GM12875 (cell line): ENCODE results near the gene RGS6.

Experiments used
- H3K4me3 ChIP-seq: one replicate; pipeline ENCODE4 v1.5.1; 2011; ENCODE audit warnings: low read depth, low read length, control low read depth
- TF ChIP-seq, protein P1 (sequence below): IDR thresholded peaks from 2 replicates; pipeline ENCODE4 v1.5.1; 2011; ENCODE audit warnings: low read depth, mild to moderate bottlenecking, control low read depth, inconsistent platforms, low read length, moderate library complexity, borderline replicate concordance; ENCODE audit not compliant: insufficient read depth

The RGS6 gene

GRCh38 chr14:72600551-72601330 lies 668.5 kb downstream of the RGS6 start:
- H3K4me3 ChIP-seq: no peak overlapping the region
- TF ChIP-seq, protein P1, sequence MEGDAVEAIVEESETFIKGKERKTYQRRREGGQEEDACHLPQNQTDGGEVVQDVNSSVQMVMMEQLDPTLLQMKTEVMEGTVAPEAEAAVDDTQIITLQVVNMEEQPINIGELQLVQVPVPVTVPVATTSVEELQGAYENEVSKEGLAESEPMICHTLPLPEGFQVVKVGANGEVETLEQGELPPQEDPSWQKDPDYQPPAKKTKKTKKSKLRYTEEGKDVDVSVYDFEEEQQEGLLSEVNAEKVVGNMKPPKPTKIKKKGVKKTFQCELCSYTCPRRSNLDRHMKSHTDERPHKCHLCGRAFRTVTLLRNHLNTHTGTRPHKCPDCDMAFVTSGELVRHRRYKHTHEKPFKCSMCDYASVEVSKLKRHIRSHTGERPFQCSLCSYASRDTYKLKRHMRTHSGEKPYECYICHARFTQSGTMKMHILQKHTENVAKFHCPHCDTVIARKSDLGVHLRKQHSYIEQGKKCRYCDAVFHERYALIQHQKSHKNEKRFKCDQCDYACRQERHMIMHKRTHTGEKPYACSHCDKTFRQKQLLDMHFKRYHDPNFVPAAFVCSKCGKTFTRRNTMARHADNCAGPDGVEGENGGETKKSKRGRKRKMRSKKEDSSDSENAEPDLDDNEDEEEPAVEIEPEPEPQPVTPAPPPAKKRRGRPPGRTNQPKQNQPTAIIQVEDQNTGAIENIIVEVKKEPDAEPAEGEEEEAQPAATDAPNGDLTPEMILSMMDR: no peak

DNA sequence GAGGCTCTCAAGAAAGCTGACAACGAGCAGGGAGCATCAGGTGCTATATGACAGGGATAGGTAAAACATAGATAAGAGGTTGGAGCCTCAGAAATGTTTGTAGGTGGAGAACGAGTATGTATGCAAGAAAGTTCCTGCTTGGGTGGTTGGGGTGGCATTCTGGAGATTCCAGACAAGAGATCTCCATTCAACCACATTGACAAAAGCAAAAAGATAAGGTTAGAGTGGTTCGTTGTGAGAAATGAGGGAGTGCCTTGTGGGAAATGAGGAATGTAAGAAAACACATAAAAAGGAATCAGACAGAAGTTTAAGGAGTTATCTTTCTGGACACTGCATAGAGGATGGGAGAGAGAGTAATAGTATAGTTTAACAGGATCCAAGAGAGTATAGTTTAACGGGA lies 671.4 kb downstream of the RGS6 start:
- no peak overlapping the region for H3K4me3 ChIP-seq
- TF ChIP-seq, protein P1: no peak

GRCh38 chr14:72604133-72604532 lies 671.9 kb downstream of the RGS6 start:
- H3K4me3 ChIP-seq: no peak overlapping the region
- TF ChIP-seq, protein P1: no peak

DNA sequence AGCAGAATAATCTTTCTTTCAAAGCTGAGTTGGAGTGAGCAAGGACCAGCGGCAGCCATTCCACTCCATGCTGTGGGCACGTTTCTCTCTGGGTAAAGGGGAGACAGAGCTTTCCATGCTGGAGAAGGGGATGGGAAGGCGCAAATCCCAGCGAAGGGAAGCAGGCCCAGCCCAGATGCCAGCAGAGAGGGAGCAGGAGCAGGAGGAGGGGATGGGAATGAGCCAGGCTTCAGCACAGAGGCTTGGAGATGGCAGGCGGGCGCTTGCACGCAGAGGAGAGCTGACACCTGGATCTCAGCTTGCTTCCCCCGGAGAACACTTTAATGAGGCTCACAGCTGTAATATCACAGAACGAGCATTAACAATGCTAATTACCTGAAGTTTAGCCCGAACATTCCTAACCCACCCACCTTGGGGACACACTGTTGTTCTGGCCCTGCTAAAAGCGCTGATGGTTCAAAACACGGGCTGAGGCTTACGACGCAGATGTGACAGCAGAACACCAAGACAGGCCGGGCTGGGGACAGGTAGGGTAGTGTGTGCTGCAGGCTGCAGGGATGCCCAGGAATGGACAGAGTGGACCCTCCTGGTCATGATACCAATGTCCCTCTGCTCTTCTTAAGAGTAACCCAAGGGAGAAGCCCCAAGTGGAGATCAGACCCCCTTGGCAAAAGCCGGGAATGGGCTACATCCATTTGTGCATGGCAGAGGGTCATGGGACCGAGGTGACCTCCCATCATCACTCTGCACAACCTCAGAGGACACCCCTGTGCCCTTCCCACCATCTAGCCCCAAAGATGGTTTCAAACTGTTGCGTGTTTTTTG lies 673.1 kb downstream of the RGS6 start:
- TF ChIP-seq, protein P1: no peak
- no peak overlapping the region for H3K4me3 ChIP-seq

DNA sequence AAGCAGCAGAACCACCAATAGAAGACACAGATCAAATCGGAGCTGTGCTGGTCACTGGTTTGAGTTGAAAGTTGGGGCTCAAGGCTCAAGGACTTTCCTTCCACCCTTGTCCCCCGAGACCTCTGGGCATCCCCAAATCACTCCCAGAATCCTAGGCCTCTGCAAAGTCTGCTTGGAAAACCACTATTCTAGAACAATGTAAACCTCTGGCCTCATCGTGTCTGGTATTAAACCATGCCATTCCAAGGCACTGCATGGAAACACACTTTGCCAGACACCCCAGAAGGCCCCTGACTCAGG lies 673.6 kb downstream of the RGS6 start:
- no peak overlapping the region for H3K4me3 ChIP-seq
- TF ChIP-seq, protein P1: no peak

GRCh38 chr14:72606879-72607278 lies 674.6 kb downstream of the RGS6 start:
- TF ChIP-seq, protein P1: no peak
- no peak overlapping the region for H3K4me3 ChIP-seq
